Caco-2 (cell line): ENCODE measurements around the gene ADGRG7. TPM values are rescaled to one million over a fixed set of nuclear protein-coding genes. Genes with fewer than 3 reads are reported as not detected.

Experiments
- BruUV-seq: library from RNA; stranded (reverse); fragments of 400-500 nt; replicated peaks from 2 replicates; lab custom pipeline; 2021; lab: Mats Ljungman, UMichigan
- CTCF ChIA-PET: fragments of 300-600 bp; sonication (Branson Sonifier 250); formaldehyde crosslinking; loops from one replicate; lab custom pipeline; 2022; ENCODE audit warnings: antibody characterized with exemption; lab: Charles Lee
- POLR2A ChIA-PET: fragments of 300-600 bp; sonication (Branson Sonifier 250); formaldehyde crosslinking; loops from one replicate; lab custom pipeline; 2022; ENCODE audit warnings: antibody characterized with exemption; lab: Charles Lee
- DNase-seq, 2 experiments: peaks; one replicate each; pipeline versions ENCODE4 v3.0.0 to v3.0.0-alpha.2; 2020 to 2022
- H3K27me3 ChIP-seq: replicated peaks from 2 replicates; pipeline ENCODE4 v1.6.0; 2011; ENCODE audit warnings: low read length; ENCODE audit not compliant: control insufficient read depth, insufficient read depth
- H3K36me3 ChIP-seq: 2 replicates; pipeline ENCODE4 v1.5.1; 2011; ENCODE audit warnings: low read length; ENCODE audit not compliant: control insufficient read depth, insufficient read depth
- H3K4me1 ChIP-seq: fragments of 250-450 bp; sonication (Bioruptor Pico); 2 replicates; pipeline ENCODE4 v1.5.1; 2020; ENCODE audit warnings: mild to moderate bottlenecking
- H3K4me3 ChIP-seq: 2 replicates; pipeline ENCODE4 v1.5.1; 2011; ENCODE audit warnings: low read depth, mild to moderate bottlenecking, control low read depth, low read length
- H3K9me3 ChIP-seq: fragments of 250-450 bp; sonication (Bioruptor Pico); 2 replicates; pipeline ENCODE4 v1.5.1; 2020; ENCODE audit warnings: mild to moderate bottlenecking, moderate library complexity
- H3K27ac Mint-ChIP-seq: one replicate; pipeline ENCODE4 v1.8.0; 2022; ENCODE audit warnings: mixed read lengths; ENCODE audit not compliant: unreplicated experiment
- H3K27me3 Mint-ChIP-seq: one replicate; pipeline ENCODE4 v1.8.0; 2022; ENCODE audit warnings: mixed read lengths; ENCODE audit not compliant: insufficient read depth, unreplicated experiment
- H3K36me3 Mint-ChIP-seq: one replicate; pipeline ENCODE4 v1.8.0; 2022; ENCODE audit warnings: mild to moderate bottlenecking, mixed read lengths; ENCODE audit not compliant: insufficient read depth, unreplicated experiment
- H3K4me1 Mint-ChIP-seq: one replicate; pipeline ENCODE4 v1.8.0; 2022; ENCODE audit warnings: low read depth, mixed read lengths; ENCODE audit not compliant: unreplicated experiment
- H3K4me3 Mint-ChIP-seq: one replicate; pipeline ENCODE4 v1.8.0; 2022; ENCODE audit warnings: mild to moderate bottlenecking, moderate library complexity, mixed read lengths; ENCODE audit not compliant: unreplicated experiment
- H3K9me3 Mint-ChIP-seq: one replicate; pipeline ENCODE4 v1.8.0; 2022; ENCODE audit warnings: mixed read lengths; ENCODE audit not compliant: unreplicated experiment
- CTCF ChIP-seq, 2 experiments: fragments of 200-600 bp in 1 of 2; IDR thresholded peaks; 1 replicate in 1 of 2; 2 replicates in 1 of 2; pipeline versions ENCODE4 v1.5.1 to v1.8.0; 2011 to 2022; ENCODE audit warnings: antibody characterized with exemption in 1 of 2, control low read depth in 1 of 2, inconsistent platforms in 1 of 2, low read depth in 1 of 2, low read length in 1 of 2, mild to moderate bottlenecking in 1 of 2, moderate library complexity in 1 of 2; ENCODE audit not compliant: insufficient read depth in 1 of 2, severe bottlenecking in 1 of 2, unreplicated experiment in 1 of 2
- intact Hi-C: fragments of 100-400 bp; cut with micrococcal nuclease; formaldehyde crosslinking; loops from one replicate; pipeline ENCODE4 v1.10.0; 2022; ENCODE audit not compliant: unreplicated experiment
- total RNA-seq: library from RNA; stranded (reverse); gene quantifications from 2 replicates; pipeline ENCODE4 v1.2.3, GENCODE V29; 2022

The ADGRG7 gene
- total RNA-seq, 1 experiment from 2014 or later, result 4.2 TPM

GRCh38 chr3:100697172-100697571 is 87.8 kb downstream of the ADGRG7 start:
- no peak for TF ChIP-seq CTCF (IDR thresholded peaks at IDR 0.05; ENCODE audit: insufficient read depth in 1 of 2, low read depth in 1 of 2, low read length in 1 of 2, severe bottlenecking in 1 of 2, unreplicated experiment in 1 of 2)
- Mint-ChIP-seq H3K27ac (peak overlapping the region; percentile 40), H3K36me3 (no peaks in the 10 kb centered on the region), H3K4me1 (peaks cover 16% of the 10 kb centered on the region), H3K9me3 (no peaks in the 10 kb centered on the region), H3K4me3 (no peak overlapping the region), H3K27me3 (no peaks in the 10 kb centered on the region)
- no TSS peak for BruUV-seq
- intact Hi-C loops, result no loop called here
- H3K9me3 ChIP-seq, result no peaks in the 10 kb centered on the region
- H3K36me3 ChIP-seq, result no peaks in the 10 kb centered on the region
- DNase-seq, result no peak
- ChIA-PET POLR2A (no interaction called here), CTCF (no interaction called here)
- H3K4me3 ChIP-seq, result no peak overlapping the region
- no peaks in the 10 kb centered on the region for H3K4me1 ChIP-seq
- no peaks in the 10 kb centered on the region for H3K27me3 ChIP-seq

- Histone ChIP-seq H3K4me1 (no peaks in the 10 kb centered on the region), H3K27me3 (no peaks in the 10 kb centered on the region), H3K4me3 (no peak overlapping the region), H3K9me3 (no peaks in the 10 kb centered on the region), H3K36me3 (no peaks in the 10 kb centered on the region)
- H3K4me1 Mint-ChIP-seq, result peaks cover 19% of the 10 kb centered on the region
- POLR2A ChIA-PET, result no interaction called here
- intact Hi-C loops, result no loop called here
- H3K4me3 Mint-ChIP-seq, result no peak overlapping the region
- H3K27ac Mint-ChIP-seq, result no peak overlapping the region
- no TSS peak for BruUV-seq
- no peaks in the 10 kb centered on the region for H3K27me3 Mint-ChIP-seq
- TF ChIP-seq CTCF (IDR thresholded peaks at IDR 0.05; ENCODE audit: insufficient read depth in 1 of 2, low read depth in 1 of 2, low read length in 1 of 2, severe bottlenecking in 1 of 2, unreplicated experiment in 1 of 2), result no peak
- DNase-seq, result no peak
- no peaks in the 10 kb centered on the region for H3K9me3 Mint-ChIP-seq
- CTCF ChIA-PET, result no interaction called here
- no peaks in the 10 kb centered on the region for H3K36me3 Mint-ChIP-seq
Measured at GRCh38 chr3:100697723-100698285, 88.4 kb downstream of the ADGRG7 start.

- no peak for TF ChIP-seq CTCF (IDR thresholded peaks at IDR 0.05; ENCODE audit: insufficient read depth in 1 of 2, low read depth in 1 of 2, low read length in 1 of 2, severe bottlenecking in 1 of 2, unreplicated experiment in 1 of 2)
- Mint-ChIP-seq H3K4me1 (peaks cover 19% of the 10 kb centered on the region), H3K27ac (no peak overlapping the region), H3K9me3 (no peaks in the 10 kb centered on the region), H3K4me3 (no peak overlapping the region), H3K36me3 (no peaks in the 10 kb centered on the region), H3K27me3 (no peaks in the 10 kb centered on the region)
- no TSS peak for BruUV-seq
- Histone ChIP-seq H3K4me1 (no peaks in the 10 kb centered on the region), H3K4me3 (no peak overlapping the region), H3K9me3 (no peaks in the 10 kb centered on the region), H3K36me3 (no peaks in the 10 kb centered on the region), H3K27me3 (no peaks in the 10 kb centered on the region)
- ChIA-PET POLR2A (no interaction called here), CTCF (interaction anchor here (0.6 kb wide), 1 partner anchor 236 kb away, joined by 3 read pairs; no protein-coding TSS in a partner anchor)
- DNase-seq, result no peak
- intact Hi-C loops, result no loop called here
Measured at GRCh38 chr3:100698736-100699135, 89.3 kb downstream of the ADGRG7 start.
